HG03139 (cell line): ENCODE data around the gene SYT8.
"Not testable (repeated sequence)": the region's sequence is repeated elsewhere in the genome, so short reads cannot be mapped to it uniquely, and the experiment has no call there.

Experiments
- ATAC-seq: cut with Tn5 transposase; IDR thresholded peaks from one replicate; pipeline ENCODE4 v1.9.1; 2021; ENCODE audit not compliant: unreplicated experiment

The SYT8 gene, protein sequence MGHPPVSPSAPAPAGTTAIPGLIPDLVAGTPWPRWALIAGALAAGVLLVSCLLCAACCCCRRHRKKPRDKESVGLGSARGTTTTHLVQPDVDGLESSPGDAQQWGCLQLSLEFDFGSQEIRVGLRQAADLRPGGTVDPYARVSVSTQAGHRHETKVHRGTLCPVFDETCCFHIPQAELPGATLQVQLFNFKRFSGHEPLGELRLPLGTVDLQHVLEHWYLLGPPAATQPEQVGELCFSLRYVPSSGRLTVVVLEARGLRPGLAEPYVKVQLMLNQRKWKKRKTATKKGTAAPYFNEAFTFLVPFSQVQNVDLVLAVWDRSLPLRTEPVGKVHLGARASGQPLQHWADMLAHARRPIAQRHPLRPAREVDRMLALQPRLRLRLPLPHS

GRCh38 chr11:1834779-1835670 is at the start of gene SYT8:
Gene SYT8 (plus strand): TSS chr11:1834990. CDS start chr11:1835106, 116 bp downstream.
- no peak for ATAC-seq

DNA sequence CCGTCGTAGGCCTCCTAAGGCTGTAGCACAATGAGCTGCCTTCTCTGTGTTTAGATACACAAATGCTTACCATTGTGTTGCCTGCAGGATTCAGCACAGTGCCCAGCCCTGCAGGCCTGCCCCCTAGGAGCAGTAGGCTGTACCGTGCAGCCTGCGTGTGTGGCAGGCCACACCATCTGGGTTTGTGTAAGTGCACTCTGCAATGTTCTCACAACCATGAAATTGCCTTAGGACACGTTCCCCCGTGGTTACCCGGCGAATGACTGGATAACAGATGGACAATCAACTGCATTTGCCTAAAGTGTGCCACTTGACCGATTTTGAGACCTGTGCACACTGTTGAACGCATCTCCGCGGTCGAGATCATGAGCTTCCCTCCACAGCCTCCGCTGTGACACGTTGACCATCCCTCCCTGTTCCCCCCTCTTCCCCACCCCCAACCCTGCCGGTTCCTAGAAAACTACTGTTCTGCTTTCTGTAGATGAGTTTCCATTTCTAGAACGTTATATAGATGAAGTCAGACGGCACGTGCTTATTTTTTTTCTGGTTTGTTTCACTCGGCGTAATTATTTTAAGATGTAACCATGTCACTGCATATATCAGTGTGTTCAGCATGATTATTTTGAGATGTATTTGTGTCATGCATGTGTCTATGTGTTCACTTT is 48.9 kb upstream of the SYT8 start:
- ATAC-seq, result no peak

DNA sequence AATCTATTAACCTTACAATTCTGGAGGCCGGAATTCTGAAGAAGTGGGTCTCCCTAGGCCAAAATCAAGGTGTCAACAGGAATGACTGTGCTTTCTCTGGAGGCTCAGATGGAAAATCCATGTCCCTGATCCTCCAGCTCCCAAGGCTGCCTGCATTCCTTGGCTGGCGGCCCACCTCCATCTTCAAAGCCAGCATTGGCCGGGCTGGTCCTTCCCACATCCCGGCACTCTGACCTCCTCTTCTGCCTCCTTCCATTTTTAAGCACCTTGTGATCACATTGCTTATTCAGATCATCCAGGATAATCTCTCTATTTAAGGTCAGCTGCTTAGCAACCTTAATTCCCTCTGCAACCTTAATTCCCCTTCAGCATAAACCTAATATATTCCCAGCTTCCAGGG is 48.3 kb upstream of the SYT8 start:
- ATAC-seq, result no peak

DNA sequence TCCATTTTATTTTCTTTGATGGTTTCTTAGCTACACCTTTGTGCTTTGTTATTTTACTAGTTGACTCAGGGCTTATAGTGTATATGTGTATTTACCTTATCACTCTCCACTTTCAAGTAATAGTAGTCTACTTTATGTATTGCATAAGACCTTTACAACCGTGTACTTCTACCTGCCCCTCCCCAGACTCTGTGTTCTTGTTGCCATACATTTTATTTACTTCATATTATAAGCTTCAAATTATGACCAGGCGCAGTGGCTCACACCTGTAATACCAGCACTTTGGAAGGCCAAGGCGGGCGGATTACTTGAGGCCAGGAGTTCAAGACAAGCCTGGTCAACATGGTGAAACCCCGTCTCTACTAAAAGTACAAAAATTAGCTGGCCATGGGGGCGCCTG is 42.9 kb upstream of the SYT8 start:
- ATAC-seq, result no peak

DNA sequence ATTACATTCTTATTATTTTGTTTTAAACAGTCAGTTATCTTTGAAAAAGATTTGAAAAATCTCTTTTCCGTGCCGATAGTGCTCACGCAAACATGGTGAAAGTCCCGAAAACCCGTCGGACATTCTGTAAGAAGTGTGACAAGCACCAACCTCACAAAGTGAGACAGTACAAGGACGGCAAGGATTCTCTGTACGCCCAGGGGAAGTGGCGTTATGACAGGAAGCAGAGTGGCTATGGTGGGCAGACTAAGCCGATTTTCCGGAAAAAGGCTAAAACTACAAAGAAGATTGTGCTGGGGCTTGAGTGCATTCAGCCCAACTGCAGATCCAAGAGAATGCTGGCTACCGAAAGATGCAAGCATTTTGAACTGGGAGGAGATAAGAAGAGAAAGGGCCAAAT is 42.3 kb upstream of the SYT8 start:
- ATAC-seq, result no peak

DNA sequence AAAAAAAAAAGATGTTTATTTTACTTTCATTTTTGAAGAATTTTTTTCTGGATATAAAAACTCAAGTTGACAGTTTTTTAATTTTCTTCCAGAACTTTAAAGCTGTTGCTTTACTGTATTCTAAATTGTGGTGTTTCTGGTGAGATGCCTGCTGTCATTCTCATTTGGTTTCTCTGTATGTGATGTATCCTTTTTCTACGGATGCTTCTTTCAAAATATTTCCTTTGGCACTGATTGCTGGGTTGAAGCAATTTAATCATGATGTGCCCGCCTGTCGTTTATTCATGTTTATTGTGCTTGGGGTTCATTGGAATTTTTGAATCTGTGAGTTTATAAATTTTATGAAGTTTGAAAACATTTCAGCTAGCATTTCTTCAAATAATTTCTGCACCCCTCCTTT is 41.7 kb upstream of the SYT8 start:
- ATAC-seq, result no peak

DNA sequence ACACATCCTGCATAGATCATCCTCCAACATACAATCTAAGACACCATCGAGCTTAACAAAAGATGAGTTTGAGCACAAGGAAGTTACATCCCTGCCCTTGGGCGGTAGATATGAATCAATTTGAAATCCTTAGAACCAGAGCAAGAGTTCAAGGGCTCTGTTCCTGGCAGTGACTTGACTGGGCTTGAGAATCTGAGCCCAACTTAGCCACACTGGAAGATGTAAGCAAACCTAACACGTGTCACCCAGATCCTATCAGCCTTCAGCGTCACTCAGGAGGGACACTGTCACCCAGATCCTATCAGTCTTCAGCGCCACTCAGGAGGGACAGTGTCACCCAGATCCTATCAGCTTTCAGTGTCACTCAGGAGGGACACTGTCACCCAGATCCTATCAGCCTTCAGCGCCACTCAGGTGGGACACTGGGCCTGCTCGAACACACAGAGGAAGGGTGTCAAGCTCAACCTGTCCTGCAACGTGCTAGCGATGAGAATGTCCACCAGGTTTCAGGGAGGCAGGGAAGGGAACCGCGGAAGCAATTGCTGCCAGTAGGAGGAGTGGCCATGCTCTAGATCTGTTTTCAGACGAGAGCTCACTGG is 38.3 kb upstream of the SYT8 start:
- ATAC-seq, result no peak

GRCh38 chr11:1797391-1798125 is 37.2 kb upstream of the SYT8 start:
- ATAC-seq, result no peak

- ATAC-seq, result no peak
Observed at GRCh38 chr11:1803246-1803645, 31.5 kb upstream of the SYT8 start.

- ATAC-seq, result not testable (repeated sequence)
Observed at GRCh38 chr11:1803835-1804519, 30.8 kb upstream of the SYT8 start.

GRCh38 chr11:1805525-1805924 is 29.3 kb upstream of the SYT8 start:
- ATAC-seq, result no peak

- no peak for ATAC-seq
Observed at GRCh38 chr11:1807264-1807995, 27.4 kb upstream of the SYT8 start.

- no peak for ATAC-seq
Observed at GRCh38 chr11:1810761-1811160, 24.0 kb upstream of the SYT8 start.

DNA sequence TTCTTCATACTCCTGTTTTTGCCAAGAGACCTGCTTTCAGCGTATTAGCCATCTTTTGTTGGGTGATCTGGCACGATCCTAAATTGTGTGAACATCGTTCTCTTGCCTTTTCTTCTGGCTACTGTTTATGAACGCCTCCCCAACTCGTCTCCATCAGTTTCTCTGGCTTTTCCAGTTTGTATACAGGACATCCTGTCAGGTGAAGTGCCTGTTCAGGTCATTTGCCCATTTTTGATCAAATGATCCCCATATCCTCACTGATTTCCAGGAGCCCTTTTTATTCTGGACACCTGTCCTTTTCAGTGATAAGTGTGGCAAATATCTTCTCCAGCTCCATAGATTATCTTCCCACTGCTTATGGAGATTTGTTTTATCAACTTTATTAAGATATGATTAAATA is 22.5 kb upstream of the SYT8 start:
- no peak for ATAC-seq

DNA sequence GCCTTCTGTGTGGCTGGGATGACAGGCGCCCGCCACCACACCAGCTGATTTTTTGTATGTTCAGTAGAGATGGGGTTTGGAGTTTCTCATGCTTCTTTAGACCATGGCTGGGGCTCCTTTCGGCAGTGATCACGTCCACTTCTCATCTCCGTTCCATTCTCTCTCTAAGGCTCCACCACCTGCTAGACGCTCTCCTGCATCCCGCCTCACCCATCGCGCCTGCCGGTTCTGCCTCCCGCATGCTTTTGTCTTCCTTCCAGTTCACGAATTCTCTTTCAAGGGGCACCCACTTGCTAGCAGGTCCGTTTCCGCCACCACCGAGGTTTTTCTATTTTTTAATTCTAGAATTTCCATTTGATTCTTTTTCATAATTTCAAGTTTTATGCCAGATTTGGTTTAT is 22.0 kb upstream of the SYT8 start:
- no peak for ATAC-seq

DNA sequence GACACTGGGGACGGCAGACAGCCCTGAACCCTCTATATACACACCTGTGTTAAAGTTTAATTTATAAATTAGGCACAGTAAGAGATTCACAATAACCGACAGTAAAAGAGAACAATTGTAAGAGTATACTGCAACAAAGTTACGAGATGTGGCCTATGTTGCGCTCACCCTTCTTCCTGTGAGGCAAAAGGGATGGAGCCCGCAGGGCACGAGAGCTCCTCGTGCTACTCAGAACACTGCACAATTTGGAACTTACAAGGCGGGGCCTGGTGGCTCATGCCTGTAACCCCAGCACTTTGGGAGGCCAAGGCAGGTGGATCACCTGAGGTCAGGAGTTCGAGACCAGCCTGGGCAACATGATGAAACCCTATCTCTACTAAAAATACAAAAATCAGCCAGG is 21.4 kb upstream of the SYT8 start:
- not testable (repeated sequence) for ATAC-seq

DNA sequence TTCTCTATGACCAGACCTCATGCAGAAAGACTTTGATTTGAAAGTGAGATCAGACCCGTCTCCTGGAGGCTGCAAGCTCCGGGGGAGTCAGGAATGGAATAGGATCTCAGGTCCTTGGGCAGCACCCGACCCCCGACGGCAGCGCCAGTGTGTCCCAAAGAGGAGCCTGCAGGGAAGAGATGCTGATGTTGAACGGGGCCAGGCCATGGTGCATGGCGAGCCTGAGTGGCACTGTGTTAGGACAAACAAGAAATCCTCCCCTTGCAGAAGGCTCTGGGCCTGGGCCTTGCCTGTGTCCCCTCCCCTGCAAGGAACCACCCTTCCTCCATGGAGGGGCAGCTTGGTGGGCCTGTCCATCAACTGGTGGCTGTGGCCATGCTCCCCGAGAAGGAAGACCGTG is 20.1 kb upstream of the SYT8 start:
- no peak for ATAC-seq

- ATAC-seq, result no peak
Observed at GRCh38 chr11:1815311-1815710, 19.5 kb upstream of the SYT8 start.

GRCh38 chr11:1815751-1816150 is 19.0 kb upstream of the SYT8 start:
- ATAC-seq, result no peak
